ENCODE data around the gene HAUS5.

DNA sequence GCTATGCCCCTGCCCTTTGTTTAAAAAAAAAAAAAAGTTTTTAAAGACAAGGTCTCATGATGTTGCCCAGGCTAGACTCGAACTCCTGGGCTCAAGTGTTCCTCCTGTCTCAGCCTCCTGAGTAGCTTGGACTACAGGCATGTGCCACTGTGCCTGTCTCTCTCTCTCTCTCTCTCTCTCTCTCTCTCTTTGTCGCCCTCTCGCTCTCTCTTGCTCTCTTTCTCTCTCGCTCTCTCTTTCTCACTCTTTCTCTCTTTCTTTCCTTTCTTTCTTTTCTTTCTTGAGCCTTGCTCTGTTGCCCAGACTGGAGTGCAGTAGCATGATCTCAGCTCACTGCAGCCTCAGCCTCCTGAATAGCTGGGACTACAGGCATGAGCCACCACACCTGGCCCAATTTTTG lies 43.1 kb downstream of the HAUS5 start:
- TF ChIP-seq POLR2A (IDR thresholded peaks at IDR 0.05), result no peak
- no peak for TF ChIP-seq CTCF (IDR thresholded peaks at IDR 0.05 in 4 of 5, conservative IDR thresholded peaks at IDR 0.05 in 1 of 5)

All from gastrocnemius medialis (tissue), 4 donors.